WTC11 (cell line): ENCODE measurements around the gene ROBO1. TPM values are rescaled to one million over a fixed set of nuclear protein-coding genes. Genes with fewer than 3 reads are reported as not detected.

Experiments used
- ATAC-seq: fragments of 200-7000 bp; cut with Tn5 transposase; 2 replicates; pipeline ENCODE4 v1.10.0; 2021; ENCODE audit warnings: mild to moderate bottlenecking, moderate library complexity
- CTCF ChIA-PET: fragments of 300-600 bp; sonication (Branson Sonifier 250); formaldehyde crosslinking; loops from one replicate; lab custom pipeline; 2021; ENCODE audit warnings: antibody characterized with exemption; lab: Charles Lee
- POLR2A ChIA-PET: fragments of 350-600 bp; sonication (Branson Sonifier 250); formaldehyde crosslinking; loops from one replicate; lab custom pipeline; 2021; ENCODE audit warnings: antibody characterized with exemption; lab: Charles Lee
- DNase-seq: peaks from one replicate; pipeline ENCODE4 v3.0.0; 2021; ENCODE audit warnings: low spot score
- H3K27ac Mint-ChIP-seq: 2 replicates; pipeline ENCODE4 v1.8.0; 2021; ENCODE audit warnings: mixed read lengths
- H3K27me3 Mint-ChIP-seq: 2 replicates; pipeline ENCODE4 v1.8.0; 2021; ENCODE audit warnings: low read depth, mild to moderate bottlenecking, moderate library complexity, mixed read lengths
- H3K36me3 Mint-ChIP-seq: 2 replicates; pipeline ENCODE4 v1.8.0; 2021; ENCODE audit warnings: mixed read lengths
- H3K4me1 Mint-ChIP-seq: 2 replicates; pipeline ENCODE4 v1.8.0; 2022; ENCODE audit warnings: mixed read lengths
- H3K4me3 Mint-ChIP-seq: 2 replicates; pipeline ENCODE4 v1.8.0; 2021; ENCODE audit warnings: mild to moderate bottlenecking, moderate library complexity, mixed read lengths
- H3K9me3 Mint-ChIP-seq: 2 replicates; pipeline ENCODE4 v1.8.0; 2021; ENCODE audit warnings: mixed read lengths
- CREB1 ChIP-seq: sonication (generic); formaldehyde crosslinking; IDR thresholded peaks from 2 replicates; pipeline ENCODE4 v1.8.0; 2023; ENCODE audit warnings: mild to moderate bottlenecking, missing genetic modification reagents
- FOXK1 ChIP-seq: sonication (generic); formaldehyde crosslinking; IDR thresholded peaks from 2 replicates; pipeline ENCODE4 v1.8.0; 2022; ENCODE audit warnings: mild to moderate bottlenecking, moderate library complexity, missing genetic modification reagents
- GABPB1 ChIP-seq: sonication (generic); formaldehyde crosslinking; IDR thresholded peaks from 2 replicates; pipeline ENCODE4 v1.8.1; 2023; ENCODE audit warnings: mild to moderate bottlenecking, missing genetic modification reagents
- IRF2 ChIP-seq: sonication (generic); formaldehyde crosslinking; IDR thresholded peaks from 2 replicates; pipeline ENCODE4 v1.8.0; 2022; ENCODE audit warnings: low read depth, missing genetic modification reagents, borderline replicate concordance
- MXD4 ChIP-seq: fragments of 250-450 bp; sonication (Bioruptor Pico); IDR thresholded peaks from 2 replicates; pipeline ENCODE4 v1.8.0; 2021; ENCODE audit warnings: mild to moderate bottlenecking, moderate library complexity, borderline replicate concordance
- NR3C1 ChIP-seq: sonication (generic); formaldehyde crosslinking; conservative IDR thresholded peaks from 2 replicates; pipeline ENCODE4 v1.8.1; 2023; ENCODE audit warnings: low read depth, mild to moderate bottlenecking, missing genetic modification reagents
- RORB ChIP-seq: fragments of 250-450 bp; sonication (Bioruptor Pico); IDR thresholded peaks from 2 replicates; pipeline ENCODE4 v1.9.0; 2021; ENCODE audit warnings: mild to moderate bottlenecking
- SMAD4 ChIP-seq: sonication (generic); formaldehyde crosslinking; IDR thresholded peaks from 2 replicates; pipeline ENCODE4 v1.8.0; 2022; ENCODE audit warnings: mild to moderate bottlenecking, missing genetic modification reagents
- TCF7 ChIP-seq: sonication (generic); formaldehyde crosslinking; IDR thresholded peaks from 2 replicates; pipeline ENCODE4 v1.8.0; 2022; ENCODE audit warnings: mild to moderate bottlenecking, low read depth, missing genetic modification reagents, moderate library complexity
- ZBTB21 ChIP-seq: sonication (generic); formaldehyde crosslinking; IDR thresholded peaks from 2 replicates; pipeline ENCODE4 v1.8.1; 2023; ENCODE audit warnings: mild to moderate bottlenecking, missing genetic modification reagents, borderline replicate concordance
- ZNF121 ChIP-seq: sonication (generic); formaldehyde crosslinking; IDR thresholded peaks from 2 replicates; pipeline ENCODE4 v1.8.0; 2023; ENCODE audit warnings: missing genetic modification reagents
- ZNF219 ChIP-seq: sonication (generic); formaldehyde crosslinking; IDR thresholded peaks from 2 replicates; pipeline ENCODE4 v1.8.0; 2023; ENCODE audit warnings: missing genetic modification reagents, mild to moderate bottlenecking, borderline replicate concordance
- ZNF232 ChIP-seq: sonication (generic); formaldehyde crosslinking; IDR thresholded peaks from 2 replicates; pipeline ENCODE4 v1.8.0; 2022; ENCODE audit warnings: mild to moderate bottlenecking, missing genetic modification reagents
- total RNA-seq: library from RNA; stranded (reverse); gene quantifications from 3 replicates; pipeline ENCODE4 v1.2.3, GENCODE V29; 2021
- TF ChIP-seq, protein P1 (sequence below): sonication (generic); formaldehyde crosslinking; IDR thresholded peaks from 2 replicates; pipeline ENCODE4 v1.8.1; 2022; ENCODE audit warnings: low read depth, missing genetic modification reagents, borderline replicate concordance
- TF ChIP-seq, protein P2 (sequence below): sonication (generic); formaldehyde crosslinking; IDR thresholded peaks from 2 replicates; pipeline ENCODE4 v1.8.1; 2022; ENCODE audit warnings: mild to moderate bottlenecking, moderate library complexity, missing genetic modification reagents
- TF ChIP-seq, protein P3 (sequence below): sonication (generic); formaldehyde crosslinking; IDR thresholded peaks from 2 replicates; pipeline ENCODE4 v1.8.0; 2023; ENCODE audit warnings: missing genetic modification reagents
- TF ChIP-seq, protein P4 (sequence below): fragments of 250-450 bp; sonication (Bioruptor Pico); IDR thresholded peaks from 2 replicates; pipeline ENCODE4 v1.8.0; 2021; ENCODE audit warnings: mild to moderate bottlenecking
- TF ChIP-seq, protein P5 (sequence below): fragments of 250-450 bp; sonication (Bioruptor Pico); IDR thresholded peaks from 2 replicates; pipeline ENCODE4 v1.9.0; 2021; ENCODE audit warnings: mild to moderate bottlenecking
- TF ChIP-seq, protein P6 (sequence below): sonication (generic); formaldehyde crosslinking; IDR thresholded peaks from 2 replicates; pipeline ENCODE4 v1.8.1; 2023; ENCODE audit warnings: mild to moderate bottlenecking, moderate library complexity, missing genetic modification reagents

ROBO1 gene
- total RNA-seq, 1 experiment from 2014 or later = 90.9 TPM

DNA sequence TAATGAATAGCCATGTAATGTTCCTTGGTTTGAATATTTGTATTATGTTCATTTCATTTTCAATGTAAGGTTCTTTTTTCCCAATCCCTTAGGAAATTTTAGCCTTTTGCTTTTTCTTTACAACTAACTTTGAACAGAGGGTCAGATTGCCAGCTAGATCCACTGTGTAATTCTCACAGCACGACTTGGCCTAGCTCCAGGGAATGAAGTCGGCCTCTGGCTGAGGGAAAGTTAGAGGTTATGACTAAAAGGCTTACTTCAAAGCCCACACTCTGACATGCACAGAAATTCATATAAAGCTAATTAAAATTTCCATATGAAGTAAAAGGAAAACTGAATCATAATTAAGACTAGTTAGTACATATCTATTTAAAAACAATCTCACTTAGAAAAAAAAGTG is 38.7 kb downstream of the ROBO1 start:
- H3K27ac Mint-ChIP-seq = no peak overlapping the region
- CTCF ChIA-PET = no interaction called here
- no peaks in the 10 kb centered on the region for H3K9me3 Mint-ChIP-seq
- H3K36me3 Mint-ChIP-seq = no peaks in the 10 kb centered on the region
- ATAC-seq = no peak
- no peaks in the 10 kb centered on the region for H3K27me3 Mint-ChIP-seq
- peaks cover 5% of the 10 kb centered on the region for H3K4me1 Mint-ChIP-seq
- H3K4me3 Mint-ChIP-seq = no peak overlapping the region
- TF ChIP-seq, protein P1, sequence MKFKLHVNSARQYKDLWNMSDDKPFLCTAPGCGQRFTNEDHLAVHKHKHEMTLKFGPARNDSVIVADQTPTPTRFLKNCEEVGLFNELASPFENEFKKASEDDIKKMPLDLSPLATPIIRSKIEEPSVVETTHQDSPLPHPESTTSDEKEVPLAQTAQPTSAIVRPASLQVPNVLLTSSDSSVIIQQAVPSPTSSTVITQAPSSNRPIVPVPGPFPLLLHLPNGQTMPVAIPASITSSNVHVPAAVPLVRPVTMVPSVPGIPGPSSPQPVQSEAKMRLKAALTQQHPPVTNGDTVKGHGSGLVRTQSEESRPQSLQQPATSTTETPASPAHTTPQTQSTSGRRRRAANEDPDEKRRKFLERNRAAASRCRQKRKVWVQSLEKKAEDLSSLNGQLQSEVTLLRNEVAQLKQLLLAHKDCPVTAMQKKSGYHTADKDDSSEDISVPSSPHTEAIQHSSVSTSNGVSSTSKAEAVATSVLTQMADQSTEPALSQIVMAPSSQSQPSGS (CRISPR knock-in tag) = no peak
- TF ChIP-seq ZNF232 (no peak), RORB (CRISPR knock-in tag) (no peak), GABPB1 (CRISPR knock-in tag) (no peak), SMAD4 (no peak), TCF7 (CRISPR knock-in tag) (no peak), MXD4 (no peak), ZNF219 (CRISPR knock-in tag) (no peak)
- TF ChIP-seq, protein P2, sequence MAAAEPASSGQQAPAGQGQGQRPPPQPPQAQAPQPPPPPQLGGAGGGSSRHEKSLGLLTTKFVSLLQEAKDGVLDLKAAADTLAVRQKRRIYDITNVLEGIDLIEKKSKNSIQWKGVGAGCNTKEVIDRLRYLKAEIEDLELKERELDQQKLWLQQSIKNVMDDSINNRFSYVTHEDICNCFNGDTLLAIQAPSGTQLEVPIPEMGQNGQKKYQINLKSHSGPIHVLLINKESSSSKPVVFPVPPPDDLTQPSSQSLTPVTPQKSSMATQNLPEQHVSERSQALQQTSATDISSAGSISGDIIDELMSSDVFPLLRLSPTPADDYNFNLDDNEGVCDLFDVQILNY (CRISPR knock-in tag) = no peak
- TF ChIP-seq, protein P3, sequence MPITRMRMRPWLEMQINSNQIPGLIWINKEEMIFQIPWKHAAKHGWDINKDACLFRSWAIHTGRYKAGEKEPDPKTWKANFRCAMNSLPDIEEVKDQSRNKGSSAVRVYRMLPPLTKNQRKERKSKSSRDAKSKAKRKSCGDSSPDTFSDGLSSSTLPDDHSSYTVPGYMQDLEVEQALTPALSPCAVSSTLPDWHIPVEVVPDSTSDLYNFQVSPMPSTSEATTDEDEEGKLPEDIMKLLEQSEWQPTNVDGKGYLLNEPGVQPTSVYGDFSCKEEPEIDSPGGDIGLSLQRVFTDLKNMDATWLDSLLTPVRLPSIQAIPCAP (CRISPR knock-in tag) = no peak
- DNase-seq = no peak
- POLR2A ChIA-PET = no interaction called here

DNA sequence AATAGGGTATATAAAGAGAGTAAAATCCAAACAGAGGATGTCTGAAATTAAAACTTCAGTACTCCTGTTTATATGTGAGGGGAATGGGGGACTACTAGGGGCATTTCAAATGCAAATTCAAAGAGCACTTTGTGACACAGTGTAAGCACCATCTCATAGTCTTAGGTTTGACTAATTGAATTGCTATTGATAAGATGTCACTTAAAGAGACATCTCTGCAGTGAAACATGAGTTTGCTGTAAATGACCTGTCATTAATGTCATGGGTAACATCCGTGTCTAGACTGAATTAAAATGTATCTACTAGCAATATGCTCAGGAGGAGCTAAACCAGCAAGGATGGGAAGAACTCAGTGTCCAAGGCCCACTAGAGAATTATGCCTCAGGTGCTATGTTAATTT is 41.0 kb downstream of the ROBO1 start:
- Mint-ChIP-seq H3K4me3 (no peak overlapping the region), H3K27me3 (no peaks in the 10 kb centered on the region), H3K9me3 (no peaks in the 10 kb centered on the region), H3K36me3 (no peaks in the 10 kb centered on the region), H3K4me1 (peaks cover 5% of the 10 kb centered on the region), H3K27ac (no peak overlapping the region)
- no peak for TF ChIP-seq CREB1 (CRISPR knock-in tag)
- TF ChIP-seq GABPB1 (CRISPR knock-in tag) = no peak
- no peak for TF ChIP-seq FOXK1
- TF ChIP-seq, protein P4, sequence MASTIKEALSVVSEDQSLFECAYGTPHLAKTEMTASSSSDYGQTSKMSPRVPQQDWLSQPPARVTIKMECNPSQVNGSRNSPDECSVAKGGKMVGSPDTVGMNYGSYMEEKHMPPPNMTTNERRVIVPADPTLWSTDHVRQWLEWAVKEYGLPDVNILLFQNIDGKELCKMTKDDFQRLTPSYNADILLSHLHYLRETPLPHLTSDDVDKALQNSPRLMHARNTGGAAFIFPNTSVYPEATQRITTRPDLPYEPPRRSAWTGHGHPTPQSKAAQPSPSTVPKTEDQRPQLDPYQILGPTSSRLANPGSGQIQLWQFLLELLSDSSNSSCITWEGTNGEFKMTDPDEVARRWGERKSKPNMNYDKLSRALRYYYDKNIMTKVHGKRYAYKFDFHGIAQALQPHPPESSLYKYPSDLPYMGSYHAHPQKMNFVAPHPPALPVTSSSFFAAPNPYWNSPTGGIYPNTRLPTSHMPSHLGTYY (CRISPR knock-in tag) = no peak
- TF ChIP-seq ZNF219 (CRISPR knock-in tag) = no peak
- no peak for TF ChIP-seq NR3C1 (CRISPR knock-in tag)
- TF ChIP-seq, protein P5, sequence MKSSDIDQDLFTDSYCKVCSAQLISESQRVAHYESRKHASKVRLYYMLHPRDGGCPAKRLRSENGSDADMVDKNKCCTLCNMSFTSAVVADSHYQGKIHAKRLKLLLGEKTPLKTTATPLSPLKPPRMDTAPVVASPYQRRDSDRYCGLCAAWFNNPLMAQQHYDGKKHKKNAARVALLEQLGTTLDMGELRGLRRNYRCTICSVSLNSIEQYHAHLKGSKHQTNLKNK (CRISPR knock-in tag) = no peak
- no peak for TF ChIP-seq ZBTB21 (CRISPR knock-in tag)
- no peak for TF ChIP-seq ZNF121 (CRISPR knock-in tag)
- TF ChIP-seq, protein P6, sequence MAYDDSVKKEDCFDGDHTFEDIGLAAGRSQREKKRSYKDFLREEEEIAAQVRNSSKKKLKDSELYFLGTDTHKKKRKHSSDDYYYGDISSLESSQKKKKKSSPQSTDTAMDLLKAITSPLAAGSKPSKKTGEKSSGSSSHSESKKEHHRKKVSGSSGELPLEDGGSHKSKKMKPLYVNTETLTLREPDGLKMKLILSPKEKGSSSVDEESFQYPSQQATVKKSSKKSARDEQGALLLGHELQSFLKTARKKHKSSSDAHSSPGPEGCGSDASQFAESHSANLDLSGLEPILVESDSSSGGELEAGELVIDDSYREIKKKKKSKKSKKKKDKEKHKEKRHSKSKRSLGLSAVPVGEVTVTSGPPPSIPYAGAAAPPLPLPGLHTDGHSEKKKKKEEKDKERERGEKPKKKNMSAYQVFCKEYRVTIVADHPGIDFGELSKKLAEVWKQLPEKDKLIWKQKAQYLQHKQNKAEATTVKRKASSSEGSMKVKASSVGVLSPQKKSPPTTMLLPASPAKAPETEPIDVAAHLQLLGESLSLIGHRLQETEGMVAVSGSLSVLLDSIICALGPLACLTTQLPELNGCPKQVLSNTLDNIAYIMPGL = no peak
- TF ChIP-seq IRF2 (CRISPR knock-in tag) = no peak
- ChIA-PET POLR2A (no interaction called here), CTCF (interaction anchor here (3.0 kb wide), 1 partner anchor 206 kb away, joined by 23 read pairs; no protein-coding TSS in a partner anchor)
- ATAC-seq (no peak), DNase-seq (no peak)
